ENCODE data around the gene RPS21.
A peak's percentile ranks its signal among the peaks of the same experiment; 100 is the strongest.

The RPS21 gene

GRCh38 chr20:62398120-62398821 is 11.4 kb downstream of the RPS21 start:
- H3K36me3 ChIP-seq (ENCODE audit: control insufficient read depth in 2 of 2, insufficient read depth in 2 of 2, low read length in 2 of 2), result peaks cover 6 to 8% of the 10 kb centered on the region in 2 donors
- no peaks in the 10 kb centered on the region for H3K9me3 ChIP-seq (ENCODE audit: control insufficient read depth in 2 of 2, low read length in 2 of 2)
- no peaks in the 10 kb centered on the region for H3K4me1 ChIP-seq (ENCODE audit: control insufficient read depth in 2 of 2, insufficient read depth in 2 of 2, low read length in 2 of 2)
- no peaks in the 10 kb centered on the region for H3K27me3 ChIP-seq (ENCODE audit: control insufficient read depth in 2 of 2, insufficient read depth in 2 of 2, low read length in 2 of 2)
- H3K9ac ChIP-seq (ENCODE audit: low read depth in 1 of 2, low read length in 2 of 2), result no peak overlapping the region
- H3K27ac ChIP-seq (ENCODE audit: low read depth in 2 of 2, low read length in 2 of 2), result no peak overlapping the region
- no peak overlapping the region for H3K4me3 ChIP-seq (ENCODE audit: low read length in 2 of 2)

- Histone ChIP-seq H3K4me1 (ENCODE audit: control insufficient read depth in 2 of 2, insufficient read depth in 2 of 2, low read length in 2 of 2) (no peaks in the 10 kb centered on the region), H3K27me3 (ENCODE audit: control insufficient read depth in 2 of 2, insufficient read depth in 2 of 2, low read length in 2 of 2) (no peaks in the 10 kb centered on the region), H3K36me3 (ENCODE audit: control insufficient read depth in 2 of 2, insufficient read depth in 2 of 2, low read length in 2 of 2) (peaks cover 0 to 7% of the 10 kb centered on the region in 2 donors), H3K9ac (ENCODE audit: low read depth in 1 of 2, low read length in 2 of 2) (no peak overlapping the region), H3K27ac (ENCODE audit: low read depth in 2 of 2, low read length in 2 of 2) (no peak overlapping the region), H3K4me3 (ENCODE audit: low read length in 2 of 2) (no peak overlapping the region), H3K9me3 (ENCODE audit: control insufficient read depth in 2 of 2, low read length in 2 of 2) (no peaks in the 10 kb centered on the region)
Measured at GRCh38 chr20:62400021-62400420, 13.1 kb downstream of the RPS21 start.

DNA sequence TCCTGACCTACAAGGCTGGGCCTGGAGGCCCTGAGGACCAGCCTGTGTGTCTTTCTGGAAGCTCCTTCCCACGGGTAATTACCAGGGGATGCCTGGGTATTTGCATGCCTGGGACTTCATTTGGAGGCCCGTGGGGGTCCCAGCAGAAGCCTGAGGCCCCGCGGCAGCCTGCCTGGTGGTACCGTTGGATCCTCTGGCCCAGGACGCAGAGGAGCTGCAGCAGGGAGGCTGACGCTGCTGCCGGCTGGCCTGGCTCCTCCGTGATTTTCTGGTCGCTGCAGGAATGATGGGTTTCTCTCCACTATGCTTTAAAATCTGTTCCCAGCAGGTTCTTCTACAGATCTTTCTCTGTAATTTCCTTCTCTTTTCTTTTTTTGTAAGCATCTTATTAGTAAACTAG is 13.6 kb downstream of the RPS21 start:
- H3K4me1 ChIP-seq (ENCODE audit: control insufficient read depth in 2 of 2, insufficient read depth in 2 of 2, low read length in 2 of 2), result peaks cover 2% of the 10 kb centered on the region in 2 donors
- no peaks in the 10 kb centered on the region for H3K27me3 ChIP-seq (ENCODE audit: control insufficient read depth in 2 of 2, insufficient read depth in 2 of 2, low read length in 2 of 2)
- no peak overlapping the region for H3K4me3 ChIP-seq (ENCODE audit: low read length in 2 of 2)
- H3K27ac ChIP-seq (ENCODE audit: low read depth in 2 of 2, low read length in 2 of 2), result no peak overlapping the region
- H3K9me3 ChIP-seq (ENCODE audit: control insufficient read depth in 2 of 2, low read length in 2 of 2), result no peaks in the 10 kb centered on the region
- no peak overlapping the region for H3K9ac ChIP-seq (ENCODE audit: low read depth in 1 of 2, low read length in 2 of 2)
- peaks cover 0 to 7% of the 10 kb centered on the region in 2 donors for H3K36me3 ChIP-seq (ENCODE audit: control insufficient read depth in 2 of 2, insufficient read depth in 2 of 2, low read length in 2 of 2)

DNA sequence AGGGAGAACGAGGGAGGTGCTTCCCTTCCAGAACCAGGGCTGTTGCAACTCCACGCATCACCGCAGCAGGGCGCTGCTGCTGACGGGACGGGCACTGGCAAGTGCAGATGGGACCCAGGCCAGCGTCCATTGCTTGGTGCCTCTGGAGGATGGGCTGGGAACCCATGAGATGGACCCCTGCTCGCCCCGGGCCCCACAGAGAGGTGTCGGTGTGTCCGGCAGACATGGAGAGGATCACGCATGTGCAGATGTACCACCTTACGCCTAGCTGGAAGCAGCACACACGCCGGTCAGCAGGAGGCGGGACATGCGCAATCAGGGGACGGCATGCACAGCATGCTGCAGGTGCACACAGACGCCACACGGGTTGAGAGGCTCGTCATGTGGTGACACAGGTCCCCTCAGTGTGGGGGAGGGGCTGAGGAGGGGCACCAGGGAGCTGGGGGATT is 14.5 kb downstream of the RPS21 start:
- H3K36me3 ChIP-seq (ENCODE audit: control insufficient read depth in 2 of 2, insufficient read depth in 2 of 2, low read length in 2 of 2), result peaks cover 0 to 7% of the 10 kb centered on the region in 2 donors
- no peak overlapping the region for H3K4me3 ChIP-seq (ENCODE audit: low read length in 2 of 2)
- peaks cover 9 to 10% of the 10 kb centered on the region in 2 donors for H3K4me1 ChIP-seq (ENCODE audit: control insufficient read depth in 2 of 2, insufficient read depth in 2 of 2, low read length in 2 of 2)
- H3K9ac ChIP-seq (ENCODE audit: low read depth in 1 of 2, low read length in 2 of 2), result no peak overlapping the region
- no peak overlapping the region for H3K27ac ChIP-seq (ENCODE audit: low read depth in 2 of 2, low read length in 2 of 2)
- H3K27me3 ChIP-seq (ENCODE audit: control insufficient read depth in 2 of 2, insufficient read depth in 2 of 2, low read length in 2 of 2), result no peaks in the 10 kb centered on the region
- no peaks in the 10 kb centered on the region for H3K9me3 ChIP-seq (ENCODE audit: control insufficient read depth in 2 of 2, low read length in 2 of 2)

DNA sequence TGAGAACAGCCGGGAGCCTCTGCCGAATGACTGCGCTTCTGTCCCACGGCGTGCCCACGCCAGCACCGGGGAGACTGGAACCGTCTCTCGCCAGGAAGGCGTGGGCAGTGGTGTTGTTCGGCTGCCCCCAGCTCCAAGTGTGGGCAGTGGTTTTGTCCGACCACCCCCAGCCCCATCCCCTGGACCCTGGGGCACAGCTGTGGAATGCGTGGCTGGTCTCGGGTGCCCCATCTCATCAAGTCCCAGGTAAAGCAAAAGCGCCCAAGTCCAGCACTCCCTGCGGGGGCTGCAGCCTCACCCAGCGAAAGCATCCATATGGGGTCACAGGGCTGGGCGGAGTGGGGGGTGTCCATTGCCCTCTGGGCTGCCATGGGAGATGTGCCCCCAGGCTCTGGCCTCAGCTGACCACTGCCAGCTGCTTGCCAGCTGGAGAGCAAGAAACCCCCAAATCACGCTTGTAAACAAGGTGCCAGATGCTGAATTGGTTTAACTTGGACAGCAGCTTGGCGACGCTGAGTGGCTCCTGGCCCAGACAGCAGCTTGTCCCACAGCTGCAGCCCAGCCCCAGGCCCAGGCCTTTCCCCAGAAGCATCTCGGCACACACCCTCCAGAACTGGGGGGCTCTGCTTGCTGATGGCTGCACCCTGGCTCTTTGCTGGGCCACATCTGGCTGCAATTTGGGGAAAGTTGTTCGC is 15.7 kb downstream of the RPS21 start:
- Histone ChIP-seq H3K9me3 (ENCODE audit: control insufficient read depth in 2 of 2, low read length in 2 of 2) (no peaks in the 10 kb centered on the region), H3K27me3 (ENCODE audit: control insufficient read depth in 2 of 2, insufficient read depth in 2 of 2, low read length in 2 of 2) (no peaks in the 10 kb centered on the region), H3K4me1 (ENCODE audit: control insufficient read depth in 2 of 2, insufficient read depth in 2 of 2, low read length in 2 of 2) (peaks cover 13 to 15% of the 10 kb centered on the region in 2 donors), H3K27ac (ENCODE audit: low read depth in 2 of 2, low read length in 2 of 2) (no peak overlapping the region), H3K9ac (ENCODE audit: low read depth in 1 of 2, low read length in 2 of 2) (no peak overlapping the region), H3K4me3 (ENCODE audit: low read length in 2 of 2) (no peak overlapping the region), H3K36me3 (ENCODE audit: control insufficient read depth in 2 of 2, insufficient read depth in 2 of 2, low read length in 2 of 2) (peaks cover 0 to 7% of the 10 kb centered on the region in 2 donors)

DNA sequence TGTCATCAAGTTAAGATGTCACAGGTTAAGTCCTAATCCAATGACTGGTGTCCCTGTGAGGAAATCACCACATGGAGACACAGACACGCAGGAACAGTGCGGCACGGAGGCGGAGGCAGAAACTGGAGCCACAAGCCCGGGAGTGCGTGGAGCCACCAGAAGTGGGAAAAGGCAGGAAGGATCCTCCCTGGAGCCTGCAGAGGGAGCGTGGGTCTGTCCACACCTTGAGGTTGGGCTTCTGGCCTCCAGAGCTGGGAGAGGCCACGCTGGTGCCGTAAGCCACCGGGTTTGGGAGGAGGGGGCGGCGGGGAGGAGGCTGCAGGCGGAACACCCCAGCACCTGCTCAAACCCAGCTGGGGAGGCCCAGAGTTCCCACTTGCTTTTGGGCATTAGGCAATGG is 16.4 kb downstream of the RPS21 start:
- H3K4me3 ChIP-seq (ENCODE audit: low read length in 2 of 2), result no peak overlapping the region
- no peaks in the 10 kb centered on the region for H3K9me3 ChIP-seq (ENCODE audit: control insufficient read depth in 2 of 2, low read length in 2 of 2)
- H3K4me1 ChIP-seq (ENCODE audit: control insufficient read depth in 2 of 2, insufficient read depth in 2 of 2, low read length in 2 of 2), result peaks cover 20 to 22% of the 10 kb centered on the region in 2 donors
- H3K27me3 ChIP-seq (ENCODE audit: control insufficient read depth in 2 of 2, insufficient read depth in 2 of 2, low read length in 2 of 2), result no peaks in the 10 kb centered on the region
- no peak overlapping the region for H3K27ac ChIP-seq (ENCODE audit: low read depth in 2 of 2, low read length in 2 of 2)
- peaks cover 0 to 7% of the 10 kb centered on the region in 2 donors for H3K36me3 ChIP-seq (ENCODE audit: control insufficient read depth in 2 of 2, insufficient read depth in 2 of 2, low read length in 2 of 2)
- H3K9ac ChIP-seq (ENCODE audit: low read depth in 1 of 2, low read length in 2 of 2), result no peak overlapping the region

- Histone ChIP-seq H3K4me1 (ENCODE audit: control insufficient read depth in 2 of 2, insufficient read depth in 2 of 2, low read length in 2 of 2) (peaks cover 22 to 23% of the 10 kb centered on the region in 2 donors), H3K36me3 (ENCODE audit: control insufficient read depth in 2 of 2, insufficient read depth in 2 of 2, low read length in 2 of 2) (peaks cover 0 to 7% of the 10 kb centered on the region in 2 donors), H3K4me3 (ENCODE audit: low read length in 2 of 2) (no peak overlapping the region)
Measured at GRCh38 chr20:62404112-62404665, 17.3 kb downstream of the RPS21 start.

DNA sequence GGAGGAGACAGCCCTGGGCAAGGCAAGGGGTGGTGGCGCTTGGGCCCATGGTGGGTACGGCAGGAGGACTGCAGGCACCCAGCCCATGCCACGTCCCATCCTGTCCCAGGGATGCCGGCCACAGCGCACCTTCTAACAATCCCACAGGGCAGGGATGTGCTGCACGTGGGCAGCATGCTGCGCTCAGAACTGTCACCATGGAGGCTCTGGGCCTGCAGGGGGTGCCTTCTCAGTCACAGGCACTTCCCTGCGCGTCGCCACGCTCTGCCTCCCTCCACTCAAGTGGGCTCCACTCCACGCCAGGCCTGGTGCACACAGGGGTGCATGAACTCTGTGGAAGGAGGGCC is 17.8 kb downstream of the RPS21 start:
- H3K9ac ChIP-seq (ENCODE audit: low read depth in 1 of 2, low read length in 2 of 2), result no peak overlapping the region
- H3K27ac ChIP-seq (ENCODE audit: low read depth in 2 of 2, low read length in 2 of 2), result no peak overlapping the region
- H3K9me3 ChIP-seq (ENCODE audit: control insufficient read depth in 2 of 2, low read length in 2 of 2), result no peaks in the 10 kb centered on the region
- H3K4me3 ChIP-seq (ENCODE audit: low read length in 2 of 2), result no peak overlapping the region
- no peaks in the 10 kb centered on the region for H3K27me3 ChIP-seq (ENCODE audit: control insufficient read depth in 2 of 2, insufficient read depth in 2 of 2, low read length in 2 of 2)
- H3K4me1 ChIP-seq (ENCODE audit: control insufficient read depth in 2 of 2, insufficient read depth in 2 of 2, low read length in 2 of 2), result peaks cover 27% of the 10 kb centered on the region in 2 donors
- peaks cover 0 to 7% of the 10 kb centered on the region in 2 donors for H3K36me3 ChIP-seq (ENCODE audit: control insufficient read depth in 2 of 2, insufficient read depth in 2 of 2, low read length in 2 of 2)

More at GRCh38 chr20:62404112-62404665, 17.3 kb downstream of the RPS21 start:
- Histone ChIP-seq H3K27me3 (ENCODE audit: control insufficient read depth in 2 of 2, insufficient read depth in 2 of 2, low read length in 2 of 2) (no peaks in the 10 kb centered on the region), H3K9me3 (ENCODE audit: control insufficient read depth in 2 of 2, low read length in 2 of 2) (no peaks in the 10 kb centered on the region), H3K27ac (ENCODE audit: low read depth in 2 of 2, low read length in 2 of 2) (no peak overlapping the region), H3K9ac (ENCODE audit: low read depth in 1 of 2, low read length in 2 of 2) (no peak overlapping the region)

- Histone ChIP-seq H3K27me3 (ENCODE audit: control insufficient read depth in 2 of 2, insufficient read depth in 2 of 2, low read length in 2 of 2) (no peaks in the 10 kb centered on the region), H3K9ac (ENCODE audit: low read depth in 1 of 2, low read length in 2 of 2) (no peak overlapping the region), H3K4me1 (ENCODE audit: control insufficient read depth in 2 of 2, insufficient read depth in 2 of 2, low read length in 2 of 2) (peaks cover 33 to 34% of the 10 kb centered on the region in 2 donors), H3K36me3 (ENCODE audit: control insufficient read depth in 2 of 2, insufficient read depth in 2 of 2, low read length in 2 of 2) (peaks cover 0 to 7% of the 10 kb centered on the region in 2 donors), H3K9me3 (ENCODE audit: control insufficient read depth in 2 of 2, low read length in 2 of 2) (no peaks in the 10 kb centered on the region), H3K27ac (ENCODE audit: low read depth in 2 of 2, low read length in 2 of 2) (no peak overlapping the region), H3K4me3 (ENCODE audit: low read length in 2 of 2) (peak overlapping the region; percentile 9 to 13)
Measured at GRCh38 chr20:62405108-62405980, 18.4 kb downstream of the RPS21 start.
